Calu3 (cell line): ENCODE measurements around the gene MIEF1. TPM values are rescaled to one million over a fixed set of nuclear protein-coding genes. Genes with fewer than 3 reads are reported as not detected.

Source experiments
- BruUV-seq: library from RNA; stranded (reverse); fragments of 400-500 nt; replicated peaks from 2 replicates; lab custom pipeline; 2021; lab: Mats Ljungman, UMichigan
- CTCF ChIA-PET: fragments of 300-600 bp; sonication (Branson Sonifier 250); formaldehyde crosslinking; loops from one replicate; lab custom pipeline; 2022; ENCODE audit warnings: antibody characterized with exemption; lab: Charles Lee
- DNase-seq: peaks from one replicate; pipeline ENCODE4 v3.0.0; 2022
- H3K27ac Mint-ChIP-seq: one replicate; pipeline ENCODE4 v1.8.0; 2022; ENCODE audit warnings: mixed read lengths; ENCODE audit not compliant: unreplicated experiment
- H3K27me3 Mint-ChIP-seq: one replicate; pipeline ENCODE4 v1.8.0; 2022; ENCODE audit warnings: mixed read lengths; ENCODE audit not compliant: unreplicated experiment
- H3K36me3 Mint-ChIP-seq: one replicate; pipeline ENCODE4 v1.8.0; 2022; ENCODE audit warnings: mild to moderate bottlenecking, moderate library complexity, mixed read lengths; ENCODE audit not compliant: insufficient read depth, unreplicated experiment
- H3K4me1 Mint-ChIP-seq: one replicate; pipeline ENCODE4 v1.8.0; 2022; ENCODE audit warnings: mild to moderate bottlenecking, low read depth, mixed read lengths; ENCODE audit not compliant: unreplicated experiment
- H3K4me3 Mint-ChIP-seq: one replicate; pipeline ENCODE4 v1.8.0; 2022; ENCODE audit warnings: mild to moderate bottlenecking, low read depth, moderate library complexity, mixed read lengths; ENCODE audit not compliant: unreplicated experiment
- H3K9me3 Mint-ChIP-seq: one replicate; pipeline ENCODE4 v1.8.0; 2022; ENCODE audit warnings: low read depth, mixed read lengths; ENCODE audit not compliant: unreplicated experiment
- intact Hi-C: fragments of 100-400 bp; cut with micrococcal nuclease; formaldehyde crosslinking; loops from one replicate; pipeline ENCODE4 v1.10.0; 2022; ENCODE audit not compliant: unreplicated experiment
- total RNA-seq: library from RNA; stranded (reverse); gene quantifications from 2 replicates; pipeline ENCODE4 v1.2.3, GENCODE V29; 2022
- TF ChIP-seq, protein P1 (sequence below): fragments of 200-600 bp; IDR thresholded peaks from one replicate; pipeline ENCODE4 v1.8.0; 2022; ENCODE audit warnings: antibody characterized with exemption; ENCODE audit not compliant: unreplicated experiment

The MIEF1 gene
- total RNA-seq, 1 experiment from 2014 or later = 39.2 TPM

DNA sequence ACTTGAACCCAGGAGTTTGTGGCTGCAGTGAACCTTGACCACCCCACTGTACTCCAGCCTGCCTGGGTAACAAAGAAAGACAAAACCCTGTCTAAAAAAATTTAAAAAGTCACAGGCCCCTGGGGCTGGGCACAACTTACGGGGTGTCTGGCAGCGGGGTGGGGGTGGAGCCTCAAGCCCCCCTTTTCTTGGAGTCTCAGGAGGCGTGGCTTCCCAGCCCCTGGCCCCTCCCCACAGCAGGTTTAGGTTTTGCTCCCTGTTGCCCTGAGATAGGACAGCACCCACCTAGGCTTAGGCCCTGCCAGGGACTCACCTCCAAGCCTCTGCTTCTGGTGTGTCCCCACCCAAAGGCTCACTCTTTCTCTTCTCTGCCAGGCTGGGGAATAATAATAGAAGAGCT lies 22.8 kb upstream of the MIEF1 start:
- CTCF ChIA-PET = no interaction called here
- no peaks in the 10 kb centered on the region for H3K27me3 Mint-ChIP-seq
- no peak for DNase-seq
- peaks cover 9% of the 10 kb centered on the region for H3K4me1 Mint-ChIP-seq
- H3K27ac Mint-ChIP-seq = no peak overlapping the region
- BruUV-seq = no TSS peak
- TF ChIP-seq, protein P1, sequence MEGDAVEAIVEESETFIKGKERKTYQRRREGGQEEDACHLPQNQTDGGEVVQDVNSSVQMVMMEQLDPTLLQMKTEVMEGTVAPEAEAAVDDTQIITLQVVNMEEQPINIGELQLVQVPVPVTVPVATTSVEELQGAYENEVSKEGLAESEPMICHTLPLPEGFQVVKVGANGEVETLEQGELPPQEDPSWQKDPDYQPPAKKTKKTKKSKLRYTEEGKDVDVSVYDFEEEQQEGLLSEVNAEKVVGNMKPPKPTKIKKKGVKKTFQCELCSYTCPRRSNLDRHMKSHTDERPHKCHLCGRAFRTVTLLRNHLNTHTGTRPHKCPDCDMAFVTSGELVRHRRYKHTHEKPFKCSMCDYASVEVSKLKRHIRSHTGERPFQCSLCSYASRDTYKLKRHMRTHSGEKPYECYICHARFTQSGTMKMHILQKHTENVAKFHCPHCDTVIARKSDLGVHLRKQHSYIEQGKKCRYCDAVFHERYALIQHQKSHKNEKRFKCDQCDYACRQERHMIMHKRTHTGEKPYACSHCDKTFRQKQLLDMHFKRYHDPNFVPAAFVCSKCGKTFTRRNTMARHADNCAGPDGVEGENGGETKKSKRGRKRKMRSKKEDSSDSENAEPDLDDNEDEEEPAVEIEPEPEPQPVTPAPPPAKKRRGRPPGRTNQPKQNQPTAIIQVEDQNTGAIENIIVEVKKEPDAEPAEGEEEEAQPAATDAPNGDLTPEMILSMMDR = no peak
- H3K4me3 Mint-ChIP-seq = no peak overlapping the region
- peaks cover 5% of the 10 kb centered on the region for H3K36me3 Mint-ChIP-seq
- H3K9me3 Mint-ChIP-seq = no peaks in the 10 kb centered on the region
- intact Hi-C loops = no loop called here

DNA sequence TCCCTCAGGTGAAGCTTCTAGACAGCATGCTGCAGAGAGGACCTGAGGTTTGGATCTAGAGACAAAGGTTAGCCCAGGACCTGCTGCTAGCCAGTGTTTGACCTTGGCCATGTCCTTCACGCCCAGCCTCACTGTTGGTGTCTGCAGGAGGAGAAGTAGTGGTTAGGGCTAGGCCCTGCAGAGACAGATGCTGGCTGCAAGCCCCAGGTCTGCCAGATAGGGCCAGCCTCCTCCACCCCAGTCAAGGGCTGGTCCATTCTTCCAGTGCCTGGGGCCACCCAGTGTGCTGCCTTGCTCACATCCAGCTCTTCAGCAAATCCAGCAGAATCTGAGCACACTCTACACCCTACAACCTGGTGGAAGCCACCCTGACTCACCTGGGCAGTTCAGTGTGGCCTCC lies 21.5 kb upstream of the MIEF1 start:
- H3K4me3 Mint-ChIP-seq = no peak overlapping the region
- H3K9me3 Mint-ChIP-seq = no peaks in the 10 kb centered on the region
- BruUV-seq = no TSS peak
- H3K36me3 Mint-ChIP-seq = no peaks in the 10 kb centered on the region
- no peaks in the 10 kb centered on the region for H3K4me1 Mint-ChIP-seq
- no peak overlapping the region for H3K27ac Mint-ChIP-seq
- DNase-seq = no peak
- TF ChIP-seq, protein P1 = no peak
- CTCF ChIA-PET = no interaction called here
- intact Hi-C loops = no loop called here
- H3K27me3 Mint-ChIP-seq = no peaks in the 10 kb centered on the region

DNA sequence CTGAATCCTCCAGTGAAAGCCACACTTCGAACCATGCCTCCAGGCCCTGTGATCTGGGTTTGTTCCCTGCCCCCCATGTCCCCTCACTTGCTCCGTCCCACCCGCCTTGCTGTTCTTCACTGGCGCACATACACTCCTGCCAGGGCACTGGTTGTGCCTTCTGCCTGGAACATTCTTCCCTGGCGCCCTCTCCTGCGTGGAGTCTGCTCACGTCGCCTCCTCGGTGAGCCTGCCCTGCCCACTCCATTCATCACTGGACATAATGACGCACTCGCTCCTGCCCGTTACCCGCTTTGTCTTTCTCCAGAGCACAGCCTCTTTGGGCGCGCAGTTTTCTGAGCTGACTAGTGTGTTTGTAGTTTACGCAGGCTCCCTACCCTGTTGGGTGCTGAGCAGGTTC lies 21.0 kb upstream of the MIEF1 start:
- Mint-ChIP-seq H3K4me3 (no peak overlapping the region), H3K27me3 (no peaks in the 10 kb centered on the region), H3K9me3 (no peaks in the 10 kb centered on the region), H3K27ac (no peak overlapping the region), H3K36me3 (no peaks in the 10 kb centered on the region), H3K4me1 (no peaks in the 10 kb centered on the region)
- no peak for DNase-seq
- no TSS peak for BruUV-seq
- intact Hi-C loops = no loop called here
- CTCF ChIA-PET = no interaction called here
- TF ChIP-seq, protein P1 = no peak

DNA sequence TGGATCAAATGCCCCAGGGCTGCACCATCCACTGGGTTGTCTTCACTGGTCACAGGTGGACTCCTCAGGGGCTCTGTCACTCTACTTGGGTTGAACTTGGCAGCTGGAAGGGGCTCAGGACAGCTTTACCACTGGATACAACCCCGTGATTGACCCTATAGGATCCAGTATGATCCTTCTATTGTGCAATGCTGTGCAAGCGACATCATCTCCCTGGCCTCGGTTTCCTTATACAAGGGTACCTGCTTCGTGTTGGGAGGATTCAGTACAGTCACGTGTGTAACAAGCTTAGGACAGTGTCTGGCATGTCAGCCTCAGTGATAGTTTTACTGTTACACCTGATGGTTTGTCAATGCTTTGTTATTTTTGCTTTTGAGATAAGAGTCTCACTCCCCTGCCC lies 20.5 kb upstream of the MIEF1 start:
- Mint-ChIP-seq H3K4me1 (no peaks in the 10 kb centered on the region), H3K27me3 (no peaks in the 10 kb centered on the region), H3K9me3 (no peaks in the 10 kb centered on the region), H3K27ac (no peak overlapping the region), H3K36me3 (no peaks in the 10 kb centered on the region), H3K4me3 (no peak overlapping the region)
- BruUV-seq = no TSS peak
- intact Hi-C loops = no loop called here
- no peak for DNase-seq
- TF ChIP-seq, protein P1 = no peak
- CTCF ChIA-PET = no interaction called here

DNA sequence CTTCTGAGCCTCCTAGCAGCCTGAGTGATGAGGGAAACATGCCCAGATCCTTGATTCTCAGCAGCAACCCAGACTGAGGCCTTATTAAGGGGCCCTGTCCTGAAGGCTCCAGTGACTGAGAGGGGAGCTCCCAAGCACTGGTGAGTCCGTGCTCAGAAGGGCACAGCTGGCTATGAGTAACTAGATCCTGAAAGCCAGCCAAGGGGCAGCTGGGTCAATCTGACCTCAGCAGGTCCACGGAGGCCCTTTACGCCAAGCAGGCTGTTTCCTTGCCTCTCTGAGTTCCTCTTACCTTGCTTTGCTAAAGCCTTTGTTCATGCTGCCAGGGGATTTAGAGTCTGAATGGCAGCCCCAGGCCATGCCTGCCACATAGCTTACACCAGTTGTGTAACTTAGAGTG lies 19.3 kb upstream of the MIEF1 start:
- TF ChIP-seq, protein P1 = no peak
- CTCF ChIA-PET = interaction anchor here (1.2 to 1.3 kb wide), 2 partner anchors 11 to 14 kb away, joined by 4 read pairs; no protein-coding TSS in a partner anchor
- Mint-ChIP-seq H3K27me3 (no peaks in the 10 kb centered on the region), H3K4me3 (no peak overlapping the region), H3K4me1 (no peaks in the 10 kb centered on the region), H3K9me3 (no peaks in the 10 kb centered on the region), H3K36me3 (no peaks in the 10 kb centered on the region), H3K27ac (no peak overlapping the region)
- DNase-seq = no peak
- no TSS peak for BruUV-seq
- intact Hi-C loops = no loop called here
